ENCODE measurements around the gene HRH1. TPM values are rescaled to one million over a fixed set of nuclear protein-coding genes. Genes with fewer than 3 reads are reported as not detected.

The HRH1 gene
- total and polyA plus RNA-seq, 2 donors (not counting 3 experiments of a cell fraction or from before 2014, with no cell fraction given) = 16.2 to 21.2 TPM

GRCh38 chr3:11140713-11141104 is 13.6 kb upstream of the HRH1 start:
- Histone ChIP-seq H3K9me3 (replicated peaks; ENCODE audit: control insufficient read depth, insufficient read depth, low read length) (no peaks in the 10 kb centered on the region), H3K9me1 (replicated peaks; ENCODE audit: control insufficient read depth, extremely low read depth, insufficient read depth, low read length) (no peaks in the 10 kb centered on the region), H3K4me3 (replicated peaks in 1 of 3; ENCODE audit: insufficient read depth in 1 of 3, low read depth in 1 of 3, low read length in 3 of 3) (no peak overlapping the region), H3K27ac (ENCODE audit: insufficient read depth, low read depth, low read length) (no peak overlapping the region), H3K27me3 (ENCODE audit: control insufficient read depth in 2 of 2, insufficient read depth in 2 of 2, low read length in 2 of 2) (no peaks in the 10 kb centered on the region), H3K4me1 (ENCODE audit: control insufficient read depth, extremely low read depth, insufficient read depth, low read length) (peaks cover 9% of the 10 kb centered on the region), H3K79me2 (ENCODE audit: control insufficient read depth, insufficient read depth, low read length) (no peaks in the 10 kb centered on the region), H3K9ac (replicated peaks; ENCODE audit: extremely low read depth, insufficient read depth, low read length) (no peak overlapping the region), H2AFZ (ENCODE audit: low read depth, low read length) (no peak overlapping the region), H3K4me2 (ENCODE audit: insufficient read depth, low read length) (no peak overlapping the region), H4K20me1 (replicated peaks; ENCODE audit: control insufficient read depth, extremely low read depth, insufficient read depth, low read length) (no peaks in the 10 kb centered on the region), H3K36me3 (ENCODE audit: control insufficient read depth in 2 of 2, extremely low read depth in 1 of 2, insufficient read depth in 2 of 2, low read length in 2 of 2) (no peaks in the 10 kb centered on the region)
- TF ChIP-seq CTCF (IDR thresholded peaks at IDR 0.05; ENCODE audit: extremely low read depth in 1 of 2, insufficient read depth in 1 of 2, low read depth in 1 of 2, low read length in 2 of 2) (no peak), FOS (IDR thresholded peaks at IDR 0.05; ENCODE audit: borderline replicate concordance, insufficient read depth, low read length) (no peak), MYC (IDR thresholded peaks at IDR 0.05; ENCODE audit: low read depth, low read length) (no peak), MAX (IDR thresholded peaks at IDR 0.05; ENCODE audit: insufficient read depth, insufficient read length) (no peak), POLR2AphosphoS5 (IDR thresholded peaks at IDR 0.05; ENCODE audit: insufficient read depth, low read depth, low read length) (no peak), JUN (IDR thresholded peaks at IDR 0.05; ENCODE audit: borderline replicate concordance, insufficient read depth, insufficient read length, low read depth) (no peak), EZH2 (IDR thresholded peaks at IDR 0.05; ENCODE audit: borderline replicate concordance, low read depth, low read length, severe bottlenecking) (no peak)
- POLR2A ChIA-PET = no interaction called here
- dilution Hi-C loops (cut with MboI; ENCODE audit: extremely low pct_ligation_motif_present, low sequenced_read_pairs) (no loop called here), intact Hi-C loops (cut with micrococcal nuclease) (no loop called here)
- DNase-seq (ENCODE audit: low read depth, low spot score) (no peak), FAIRE-seq (no peak)
- no TSS peak for BruUV-seq (replicated peaks)
- CTCF ChIA-PET = interaction anchor here (0.5 kb wide), 1 partner anchor 193 kb away, joined by 3 read pairs; no protein-coding TSS in a partner anchor
